NCI-H1048 (cell line): ENCODE data around the gene AADACL2.

Source experiments
- DNase-seq: peaks from one replicate; lab custom pipeline; 2025; lab: John Stamatoyannopoulos, UW

AADACL2 gene

GRCh38 chr3:151806838-151807237, 73.1 kb downstream of the AADACL2 start:
- DNase-seq = no peak
